Measurements from ENCODE around the gene MBP.

MBP gene

DNA sequence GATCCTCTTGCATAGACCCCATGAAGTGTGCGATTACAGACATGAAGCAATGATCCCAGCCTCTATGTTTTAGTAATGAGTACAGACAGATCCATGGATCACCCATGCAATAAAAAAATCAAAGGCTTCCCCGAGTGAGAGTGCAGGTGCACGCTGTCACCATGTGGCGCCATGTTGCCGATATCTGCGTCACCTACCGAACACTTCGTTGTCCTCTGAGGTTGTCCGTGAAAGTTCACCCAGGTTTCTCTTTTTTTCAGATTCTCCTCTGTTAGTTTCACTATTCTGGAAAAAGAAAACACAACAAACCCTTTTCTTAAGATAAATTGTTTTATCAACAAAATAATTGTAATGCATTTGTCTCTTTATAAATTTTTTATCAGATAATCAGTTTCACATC, 66.5 kb downstream of the MBP start:
- DNase-seq (ENCODE audit: low read depth in 2 of 2): no peak

- DNase-seq (ENCODE audit: low read depth in 2 of 2): peak; percentile 80
Measured at GRCh38 chr18:77065221-77065981, 67.2 kb downstream of the MBP start.

- no peak for DNase-seq (ENCODE audit: low read depth in 2 of 2)
Measured at GRCh38 chr18:77063260-77063659, 69.3 kb downstream of the MBP start.

DNA sequence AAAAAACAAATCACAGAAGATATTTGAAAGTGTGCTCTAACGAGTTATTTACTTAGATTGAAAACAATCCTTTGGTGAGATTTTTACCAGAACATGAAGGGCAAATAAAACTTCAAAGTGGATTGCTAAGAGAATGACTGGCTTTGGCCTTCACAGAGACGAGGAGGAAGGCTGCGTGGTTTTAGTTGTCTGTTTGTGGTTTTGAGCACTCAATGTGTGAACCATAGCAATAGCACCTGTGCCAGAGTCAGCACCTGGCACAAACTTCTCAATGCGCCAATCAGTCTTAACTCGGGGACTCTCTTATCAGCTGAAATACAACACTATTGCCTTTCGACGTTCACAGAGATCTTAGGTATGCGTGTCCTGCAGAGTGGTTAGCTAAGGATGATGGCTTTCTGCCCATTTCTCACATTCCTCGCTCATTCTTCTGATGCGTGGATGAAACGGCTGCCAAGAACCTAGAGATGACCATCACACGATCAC, 70.0 kb downstream of the MBP start:
- no peak for DNase-seq (ENCODE audit: low read depth in 2 of 2)

DNA sequence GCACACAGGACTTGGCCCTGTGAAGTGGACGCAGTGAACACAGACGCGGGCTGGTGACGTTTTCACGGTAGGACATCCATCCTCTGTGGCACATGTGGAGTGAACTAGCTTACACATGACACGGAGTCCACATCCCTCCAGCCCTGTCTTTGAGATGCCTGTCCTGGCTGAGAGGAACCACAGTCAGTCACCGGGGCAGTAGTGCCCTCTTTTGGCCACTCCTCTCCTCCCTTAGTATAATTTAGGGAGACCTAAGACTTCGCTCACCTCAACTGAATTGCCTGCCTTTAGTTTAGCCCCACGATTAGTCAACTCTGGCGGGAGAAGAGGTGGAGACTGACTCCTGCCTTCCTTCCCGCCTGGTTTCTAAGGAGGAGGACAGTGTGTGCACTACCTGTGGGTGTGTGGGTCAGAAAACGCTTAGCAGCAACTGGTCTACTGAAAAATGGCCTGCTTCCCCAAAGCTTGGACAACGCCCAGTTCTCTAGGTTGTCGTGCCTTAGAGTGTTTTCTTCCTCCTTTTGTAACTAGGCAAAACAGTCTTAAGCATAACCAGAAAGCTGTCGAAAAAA, 70.6 kb downstream of the MBP start:
- no peak for DNase-seq (ENCODE audit: low read depth in 2 of 2)

- no peak for DNase-seq (ENCODE audit: low read depth in 2 of 2)
Measured at GRCh38 chr18:77061281-77061945, 71.2 kb downstream of the MBP start.

DNA sequence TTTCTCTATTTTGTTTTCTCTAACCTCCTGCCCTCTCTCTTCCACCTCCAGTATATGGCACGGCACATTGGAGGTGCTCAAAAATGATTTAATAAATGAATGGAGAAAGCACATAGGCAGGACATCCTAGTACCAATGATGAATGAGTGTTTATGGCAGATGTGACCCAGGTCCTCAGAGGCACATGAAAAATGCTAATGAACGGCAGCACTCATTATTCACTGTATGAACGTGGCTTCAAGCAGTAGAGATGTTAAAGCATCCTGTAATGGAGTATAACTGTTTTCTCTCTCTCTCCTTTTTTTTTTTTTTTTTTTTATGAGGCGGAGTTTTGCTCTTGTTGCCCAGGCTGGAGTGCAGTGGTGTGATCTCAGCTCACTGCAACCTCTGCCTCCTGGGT, 72.4 kb downstream of the MBP start:
- no peak for DNase-seq (ENCODE audit: low read depth in 2 of 2)

GRCh38 chr18:77059294-77059916, 73.2 kb downstream of the MBP start:
- DNase-seq (ENCODE audit: low read depth in 2 of 2): no peak

- no peak for DNase-seq (ENCODE audit: low read depth in 2 of 2)
Measured at GRCh38 chr18:77058290-77058835, 74.2 kb downstream of the MBP start.

- DNase-seq (ENCODE audit: low read depth in 2 of 2): no peak
Measured at GRCh38 chr18:77057006-77057395, 75.6 kb downstream of the MBP start.

DNA sequence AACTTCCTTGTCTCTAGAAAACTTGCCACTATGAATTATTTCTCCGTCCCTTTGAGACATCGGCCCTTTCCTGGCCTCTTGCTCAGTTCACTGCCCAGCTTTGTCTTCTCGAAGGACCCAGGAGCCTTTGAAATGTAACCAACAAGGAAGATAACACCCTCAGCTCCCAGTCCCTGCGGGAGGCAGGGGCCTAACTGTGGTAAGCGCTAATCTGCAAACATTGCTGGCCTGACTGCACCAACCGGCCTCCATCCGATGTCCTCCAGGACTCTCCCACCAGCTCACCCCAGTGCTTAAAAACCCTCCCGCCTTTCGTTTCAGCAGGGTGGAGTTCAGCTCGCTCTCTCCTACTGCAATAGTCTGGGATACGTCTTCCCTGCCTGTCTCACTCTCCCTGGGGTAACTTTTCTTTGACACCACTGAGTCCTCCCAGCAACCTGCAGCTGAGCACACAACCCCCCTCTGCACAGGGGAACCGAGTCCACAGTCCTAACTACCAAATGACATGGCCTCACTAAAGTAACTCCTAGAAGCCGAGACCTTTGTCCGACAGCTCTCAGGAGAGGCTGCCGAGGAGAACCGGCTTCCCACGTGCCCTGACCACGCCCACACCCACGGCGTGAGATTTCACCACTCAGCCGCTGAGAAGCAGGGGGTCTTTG, 76.1 kb downstream of the MBP start:
- DNase-seq (ENCODE audit: low read depth in 2 of 2): no peak

- DNase-seq (ENCODE audit: low read depth in 2 of 2): no peak
Measured at GRCh38 chr18:77055429-77056300, 76.9 kb downstream of the MBP start.

- DNase-seq (ENCODE audit: low read depth in 2 of 2): peak; percentile 62 to 66
Measured at GRCh38 chr18:77054606-77055428, 77.8 kb downstream of the MBP start.

GRCh38 chr18:77054288-77054605, 78.3 kb downstream of the MBP start:
- no peak for DNase-seq (ENCODE audit: low read depth in 2 of 2)

- no peak for DNase-seq (ENCODE audit: low read depth in 2 of 2)
Measured at GRCh38 chr18:77053616-77054287, 78.8 kb downstream of the MBP start.

GRCh38 chr18:77052983-77053309, 79.6 kb downstream of the MBP start:
- DNase-seq (ENCODE audit: low read depth in 2 of 2): no peak

DNA sequence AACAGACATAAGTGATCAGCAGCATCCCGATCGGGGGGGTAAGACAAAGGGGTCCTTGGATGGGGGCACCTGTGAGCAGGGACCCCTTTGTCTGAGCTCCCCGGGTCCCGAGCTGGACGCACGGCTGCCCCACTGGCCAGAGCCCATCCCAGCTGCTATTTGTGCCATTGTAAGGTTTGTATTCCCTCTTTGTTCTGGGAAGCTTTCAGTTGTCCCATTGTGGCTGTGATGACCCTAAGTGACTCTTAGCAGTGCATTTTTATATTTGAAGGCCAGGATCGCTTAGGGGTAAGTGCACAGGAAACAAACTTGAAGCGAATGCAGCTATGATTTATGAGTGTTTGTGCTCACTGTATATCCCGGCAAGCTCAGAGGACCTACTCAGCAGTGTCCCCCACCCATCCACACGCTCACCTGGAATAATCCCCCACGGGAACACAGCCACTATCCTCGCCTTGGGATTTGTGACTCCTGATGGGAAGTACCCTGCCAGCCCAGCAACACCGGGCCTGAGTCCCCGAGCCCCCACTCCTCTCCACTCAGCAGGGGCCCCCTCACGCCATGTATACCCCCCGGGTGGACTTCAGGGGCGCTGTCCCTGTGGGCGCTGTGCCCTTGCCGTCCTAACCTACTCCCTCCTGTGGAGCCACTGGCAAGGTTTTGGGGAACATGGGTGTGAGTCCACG, 80.1 kb downstream of the MBP start:
- no peak for DNase-seq (ENCODE audit: low read depth in 2 of 2)

DNA sequence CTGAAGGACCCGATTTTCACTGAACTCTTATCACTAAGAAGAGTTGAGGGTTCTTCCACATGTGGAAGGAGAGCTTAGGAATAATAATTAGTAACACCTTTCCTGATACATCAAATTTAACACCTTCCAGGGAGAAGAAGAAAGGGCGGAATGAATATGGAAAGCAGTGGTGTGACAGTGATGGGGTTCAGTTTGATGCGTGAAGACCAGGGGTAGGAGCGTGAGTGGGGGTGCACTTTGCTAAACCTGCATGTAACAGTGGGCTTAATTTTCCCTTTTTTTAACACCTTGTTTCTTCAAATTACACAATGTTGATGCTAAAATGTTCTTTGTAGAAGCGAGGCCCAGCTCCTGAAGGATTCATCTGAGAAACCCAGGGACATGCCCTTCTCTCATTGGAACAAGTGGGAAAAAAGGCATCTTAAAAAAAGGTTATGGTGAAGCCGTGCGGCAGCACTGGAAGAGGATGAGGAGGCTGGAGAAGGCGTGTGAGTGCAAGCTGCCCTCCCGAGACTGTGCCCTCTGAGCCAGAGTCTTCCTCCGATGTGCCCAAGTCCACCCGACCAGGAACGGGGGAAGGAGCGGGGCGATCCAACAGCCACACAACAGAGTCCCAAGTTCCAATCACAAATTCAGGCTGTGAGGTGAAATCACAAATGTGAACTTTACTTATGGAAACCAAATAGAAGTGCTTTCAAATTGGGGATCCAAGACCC, 80.8 kb downstream of the MBP start:
- no peak for DNase-seq (ENCODE audit: low read depth in 2 of 2)

Measured in fibroblast of skin of left quadriceps (primary cell).